Activated CD8-positive, alpha-beta T cell treated with anti-CD3 and anti-CD28 coated beads, Interleukin-2, amount 10 ng/mL, durations not matched to agents 7 days and 5 days (primary cell): ENCODE data around the gene STAT2. TPM values are rescaled to one million over a fixed set of nuclear protein-coding genes. Genes with fewer than 3 reads are reported as not detected.
"Not testable (repeated sequence)": the region's sequence is repeated elsewhere in the genome, so short reads cannot be mapped to it uniquely, and the experiment has no call there.

Source experiments
- ATAC-seq: fragments of 150-1000 bp; cut with Tn5 transposase; one replicate; pipeline ENCODE4 v1.10.0; 2021; ENCODE audit warnings: moderate library complexity
- CTCF ChIA-PET: fragments of 350-600 bp; sonication (Branson Sonifier 250); formaldehyde crosslinking; loops from one replicate; lab custom pipeline; 2021; ENCODE audit warnings: antibody characterized with exemption; lab: Charles Lee
- POLR2A ChIA-PET: fragments of 350-600 bp; sonication (Branson Sonifier 250); formaldehyde crosslinking; loops from one replicate; lab custom pipeline; 2021; ENCODE audit warnings: antibody characterized with exemption; lab: Charles Lee
- DNase-seq: peaks from one replicate; pipeline ENCODE4 v3.0.0-alpha.2; 2020
- H3K27ac Mint-ChIP-seq: one replicate; pipeline ENCODE4 v1.8.0; 2021; ENCODE audit warnings: mild to moderate bottlenecking, mixed read lengths
- H3K27me3 Mint-ChIP-seq: one replicate; pipeline ENCODE4 v1.8.0; 2021; ENCODE audit warnings: low read depth, mixed read lengths
- H3K36me3 Mint-ChIP-seq: one replicate; pipeline ENCODE4 v1.8.0; 2021; ENCODE audit warnings: low read depth, mixed read lengths
- H3K4me1 Mint-ChIP-seq: one replicate; pipeline ENCODE4 v1.8.0; 2021; ENCODE audit warnings: low read depth, mixed read lengths
- H3K4me3 Mint-ChIP-seq: one replicate; pipeline ENCODE4 v1.8.0; 2021; ENCODE audit warnings: mild to moderate bottlenecking, mixed read lengths
- H3K9me3 Mint-ChIP-seq: one replicate; pipeline ENCODE4 v1.8.0; 2022; ENCODE audit warnings: mixed read lengths; ENCODE audit not compliant: insufficient read depth
- total RNA-seq, 2 experiments: library from RNA; stranded (reverse); gene quantifications; one replicate each; pipeline ENCODE4 v1.2.3, GENCODE V29; 2021

STAT2 gene
- total RNA-seq, 2 experiments from 2014 or later = 193 to 194 TPM

- CTCF ChIA-PET = interaction anchor here (1.1 to 3.9 kb wide), 7 partner anchors 10 to 146 kb away, joined by 3 to 26 read pairs (median 9); partner anchors contain the start of genes CNPY2, RNF41 and STAT2
- peak overlapping the region; percentile 99 for H3K27ac Mint-ChIP-seq
- POLR2A ChIA-PET = interaction anchor here (0.9 to 3.0 kb wide), 10 partner anchors 9 to 233 kb away, joined by 3 to 60 read pairs (median 5); partner anchors contain the start of genes CNPY2, COQ10A, ESYT1 and PA2G4
- H3K4me1 Mint-ChIP-seq = peaks cover 48% of the 10 kb centered on the region
- H3K9me3 Mint-ChIP-seq = no peaks in the 10 kb centered on the region
- no peak for DNase-seq
- peaks cover 29% of the 10 kb centered on the region for H3K36me3 Mint-ChIP-seq
- no peak for ATAC-seq
- H3K27me3 Mint-ChIP-seq = no peaks in the 10 kb centered on the region
- H3K4me3 Mint-ChIP-seq = no peak overlapping the region
These were observed 22.1 kb downstream of the STAT2 start for GRCh38 chr12:56337753-56338251.

- ATAC-seq (no peak), DNase-seq (no peak)
- Mint-ChIP-seq H3K27me3 (no peaks in the 10 kb centered on the region), H3K36me3 (peaks cover 24% of the 10 kb centered on the region), H3K4me3 (no peak overlapping the region), H3K4me1 (peaks cover 56% of the 10 kb centered on the region), H3K27ac (peak overlapping the region; percentile 35), H3K9me3 (no peaks in the 10 kb centered on the region)
- CTCF ChIA-PET = interaction anchor here (3.4 to 4.2 kb wide), 4 partner anchors 11 to 128 kb away, joined by 19 to 26 read pairs (median 21); partner anchors contain the start of gene STAT2
- POLR2A ChIA-PET = interaction anchor here (0.9 to 1.0 kb wide), 3 partner anchors 10 to 78 kb away, joined by 3 read pairs; partner anchors contain the start of genes ANKRD52 and STAT2
These were observed 23.3 kb downstream of the STAT2 start for GRCh38 chr12:56336361-56337167.

GRCh38 chr12:56335527-56335926, 24.4 kb downstream of the STAT2 start:
- H3K9me3 Mint-ChIP-seq, ATAC-seq, H3K27ac Mint-ChIP-seq, H3K27me3 Mint-ChIP-seq, DNase-seq: not testable (repeated sequence)
- peaks cover 20% of the 10 kb centered on the region for H3K36me3 Mint-ChIP-seq
- POLR2A ChIA-PET = interaction anchor here (4.9 kb wide), 1 partner anchor 24 kb away, joined by 34 read pairs; the partner anchor contains the start of gene STAT2
- CTCF ChIA-PET = interaction anchor here (4.2 kb wide), 1 partner anchor 24 kb away, joined by 21 read pairs; the partner anchor contains the start of gene STAT2
- H3K4me3 Mint-ChIP-seq = peak overlapping the region; percentile 11
- H3K4me1 Mint-ChIP-seq = peaks cover 57% of the 10 kb centered on the region

- no peak for ATAC-seq
- no peak for DNase-seq
- Mint-ChIP-seq H3K4me1 (peaks cover 50% of the 10 kb centered on the region), H3K27me3 (no peaks in the 10 kb centered on the region), H3K9me3 (no peaks in the 10 kb centered on the region), H3K27ac (peak overlapping the region; percentile 99), H3K36me3 (peaks cover 14% of the 10 kb centered on the region), H3K4me3 (peak overlapping the region; percentile 96)
- ChIA-PET CTCF (interaction anchor here (4.2 kb wide), 1 partner anchor 25 kb away, joined by 21 read pairs; the partner anchor contains the start of gene STAT2), POLR2A (interaction anchor here (4.9 kb wide), 1 partner anchor 25 kb away, joined by 34 read pairs; the partner anchor contains the start of gene STAT2)
These were observed 25.5 kb downstream of the STAT2 start for GRCh38 chr12:56334490-56334793.

GRCh38 chr12:56333679-56334489, 26.0 kb downstream of the STAT2 start, which contains the start of gene PAN2:
TSS of gene PAN2 (minus strand) at chr12:56334000. CDS start at chr12:56333094, 906 bp downstream.
- CTCF ChIA-PET = interaction anchor here (1.0 to 4.2 kb wide), 5 partner anchors 8 to 130 kb away, joined by 3 to 21 read pairs (median 7); partner anchors contain the start of genes CNPY2 and STAT2
- Mint-ChIP-seq H3K27me3 (no peaks in the 10 kb centered on the region), H3K36me3 (peaks cover 12% of the 10 kb centered on the region), H3K9me3 (no peaks in the 10 kb centered on the region), H3K27ac (peak within 1 kb of the TSS; percentile 99), H3K4me3 (peak within 1 kb of the TSS; percentile 96), H3K4me1 (peaks cover 45% of the 10 kb centered on the region)
- ATAC-seq = peak; percentile 94
- POLR2A ChIA-PET = interaction anchor here (0.5 to 4.9 kb wide), 12 partner anchors 13 to 320 kb away, joined by 3 to 34 read pairs (median 4); partner anchors contain the start of genes CNPY2, RNF41, STAT2 and TIMELESS
- peak; percentile 97 for DNase-seq

- ATAC-seq = peak; percentile 16
- H3K9me3 Mint-ChIP-seq = no peaks in the 10 kb centered on the region
- no peak for DNase-seq
- peaks cover 9% of the 10 kb centered on the region for H3K36me3 Mint-ChIP-seq
- H3K4me3 Mint-ChIP-seq = peak overlapping the region; percentile 96
- CTCF ChIA-PET = interaction anchor here (1.0 to 4.2 kb wide), 5 partner anchors 9 to 131 kb away, joined by 3 to 21 read pairs (median 7); partner anchors contain the start of genes CNPY2 and STAT2
- no peaks in the 10 kb centered on the region for H3K27me3 Mint-ChIP-seq
- POLR2A ChIA-PET = interaction anchor here (0.5 to 4.9 kb wide), 12 partner anchors 14 to 321 kb away, joined by 3 to 34 read pairs (median 4); partner anchors contain the start of genes CNPY2, RNF41, STAT2 and TIMELESS
- H3K27ac Mint-ChIP-seq = peak overlapping the region; percentile 99
- H3K4me1 Mint-ChIP-seq = peaks cover 38% of the 10 kb centered on the region
These were observed 26.7 kb downstream of the STAT2 start for GRCh38 chr12:56333197-56333678.

- no peaks in the 10 kb centered on the region for H3K27me3 Mint-ChIP-seq
These were observed 27.3 kb downstream of the STAT2 start for GRCh38 chr12:56332512-56333196.

GRCh38 chr12:56330936-56331490, 28.9 kb downstream of the STAT2 start:
- H3K27ac Mint-ChIP-seq = no peak overlapping the region
- no peaks in the 10 kb centered on the region for H3K27me3 Mint-ChIP-seq
- ATAC-seq (no peak), DNase-seq (no peak)
- peaks cover 17% of the 10 kb centered on the region for H3K36me3 Mint-ChIP-seq
- H3K4me1 Mint-ChIP-seq = peaks cover 21% of the 10 kb centered on the region
- POLR2A ChIA-PET = interaction anchor here (0.6 to 4.9 kb wide), 2 partner anchors 14 to 28 kb away, joined by 3 to 34 read pairs; partner anchors contain the start of gene STAT2
- no peak overlapping the region for H3K4me3 Mint-ChIP-seq
- H3K9me3 Mint-ChIP-seq = no peaks in the 10 kb centered on the region
- CTCF ChIA-PET = interaction anchor here (0.6 to 0.9 kb wide), 2 partner anchors 29 to 226 kb away, joined by 3 to 5 read pairs; partner anchors contain the start of gene STAT2

More at GRCh38 chr12:56332512-56333196, 27.3 kb downstream of the STAT2 start:
- ATAC-seq (no peak), DNase-seq (no peak)
- Mint-ChIP-seq H3K9me3 (no peaks in the 10 kb centered on the region), H3K36me3 (peaks cover 9% of the 10 kb centered on the region), H3K4me3 (peak overlapping the region; percentile 96), H3K4me1 (peaks cover 33% of the 10 kb centered on the region), H3K27ac (peak overlapping the region; percentile 99)
- ChIA-PET CTCF (interaction anchor here (1.0 to 4.2 kb wide), 6 partner anchors 9 to 131 kb away, joined by 3 to 21 read pairs (median 6); partner anchors contain the start of genes CNPY2 and STAT2), POLR2A (interaction anchor here (0.5 to 4.9 kb wide), 7 partner anchors 15 to 117 kb away, joined by 3 to 34 read pairs (median 4); partner anchors contain the start of genes CNPY2, STAT2 and TIMELESS)

GRCh38 chr12:56326533-56326932, 33.4 kb downstream of the STAT2 start:
- Mint-ChIP-seq H3K27ac (no peak overlapping the region), H3K36me3 (peaks cover 36% of the 10 kb centered on the region), H3K9me3 (no peaks in the 10 kb centered on the region), H3K4me1 (peaks cover 10% of the 10 kb centered on the region), H3K4me3 (no peak overlapping the region), H3K27me3 (no peaks in the 10 kb centered on the region)
- ATAC-seq (no peak), DNase-seq (no peak)
- ChIA-PET POLR2A (no interaction called here), CTCF (no interaction called here)
